Measurements from ENCODE around the gene TRIM54. TPM values are rescaled to one million over a fixed set of nuclear protein-coding genes. Genes with fewer than 3 reads are reported as not detected.

TRIM54 gene
- total RNA-seq, 2 donors from 2014 or later: 0.41 to 2.5 TPM

- Histone ChIP-seq H3K36me3 (peaks cover 66% of the 10 kb centered on the region), H3K27ac (no peak overlapping the region), H3K4me3 (no peak overlapping the region), H3K27me3 (replicated peaks; ENCODE audit: insufficient read depth) (no peaks in the 10 kb centered on the region), H3K4me1 (ENCODE audit: control insufficient read depth in 1 of 2, low read depth in 2 of 2) (no peaks in the 10 kb centered on the region), H3K9me3 (no peaks in the 10 kb centered on the region)
- ATAC-seq (ENCODE audit: insufficient number of reproducible peaks, low FRiP score, low read depth) (no peak), DNase-seq (ENCODE audit: low spot score) (no peak)
- TF ChIP-seq CTCF (IDR thresholded peaks at IDR 0.05): no peak
Observed at GRCh38 chr2:27238976-27239375, 43.3 kb upstream of the TRIM54 start.

GRCh38 chr2:27240406-27240805 is 41.8 kb upstream of the TRIM54 start:
- no peaks in the 10 kb centered on the region for H3K9me3 ChIP-seq
- no peak overlapping the region for H3K4me3 ChIP-seq
- peaks cover 52% of the 10 kb centered on the region for H3K36me3 ChIP-seq
- TF ChIP-seq CTCF (IDR thresholded peaks at IDR 0.05): no peak
- no peak overlapping the region for H3K27ac ChIP-seq
- H3K4me1 ChIP-seq (ENCODE audit: control insufficient read depth in 1 of 2, low read depth in 2 of 2): no peaks in the 10 kb centered on the region
- ATAC-seq (ENCODE audit: insufficient number of reproducible peaks, low FRiP score, low read depth): no peak
- DNase-seq (ENCODE audit: low spot score): no peak
- H3K27me3 ChIP-seq (replicated peaks; ENCODE audit: insufficient read depth): no peaks in the 10 kb centered on the region

- no peak for DNase-seq (ENCODE audit: low spot score)
- Histone ChIP-seq H3K4me3 (no peak overlapping the region), H3K27me3 (replicated peaks; ENCODE audit: insufficient read depth) (no peaks in the 10 kb centered on the region), H3K9me3 (no peaks in the 10 kb centered on the region), H3K4me1 (ENCODE audit: control insufficient read depth in 1 of 2, low read depth in 2 of 2) (no peaks in the 10 kb centered on the region), H3K36me3 (peaks cover 48% of the 10 kb centered on the region), H3K27ac (no peak overlapping the region)
- ATAC-seq (ENCODE audit: insufficient number of reproducible peaks, low FRiP score, low read depth): no peak
- no peak for TF ChIP-seq CTCF (IDR thresholded peaks at IDR 0.05)
Observed at GRCh38 chr2:27241761-27242613, 40.2 kb upstream of the TRIM54 start.

- no peaks in the 10 kb centered on the region for H3K27me3 ChIP-seq (replicated peaks; ENCODE audit: insufficient read depth)
- H3K4me3 ChIP-seq: no peak overlapping the region
- ATAC-seq (ENCODE audit: insufficient number of reproducible peaks, low FRiP score, low read depth) (no peak), DNase-seq (ENCODE audit: low spot score) (no peak)
- peaks cover 42% of the 10 kb centered on the region for H3K36me3 ChIP-seq
- H3K9me3 ChIP-seq: no peaks in the 10 kb centered on the region
- H3K27ac ChIP-seq: no peak overlapping the region
- TF ChIP-seq CTCF (IDR thresholded peaks at IDR 0.05): no peak
- H3K4me1 ChIP-seq (ENCODE audit: control insufficient read depth in 1 of 2, low read depth in 2 of 2): no peaks in the 10 kb centered on the region
Observed at GRCh38 chr2:27242614-27242951, 39.6 kb upstream of the TRIM54 start.

GRCh38 chr2:27243391-27244130 is 38.7 kb upstream of the TRIM54 start:
- Histone ChIP-seq H3K27ac (no peak overlapping the region), H3K36me3 (peaks cover 32% of the 10 kb centered on the region), H3K4me1 (ENCODE audit: control insufficient read depth in 1 of 2, low read depth in 2 of 2) (no peaks in the 10 kb centered on the region), H3K4me3 (no peak overlapping the region), H3K27me3 (replicated peaks; ENCODE audit: insufficient read depth) (no peaks in the 10 kb centered on the region), H3K9me3 (no peaks in the 10 kb centered on the region)
- DNase-seq (ENCODE audit: low spot score) (no peak), ATAC-seq (ENCODE audit: insufficient number of reproducible peaks, low FRiP score, low read depth) (no peak)
- no peak for TF ChIP-seq CTCF (IDR thresholded peaks at IDR 0.05)

Data from thoracic aorta (tissue), 2 donors.